IPS-18c (cell line): ENCODE results near the gene C4orf50.

ENCODE experiments used
- H3K4me3 ChIP-seq: 2 replicates; pipeline ENCODE4 v1.7.0; 2013; ENCODE audit warnings: low read depth, mild to moderate bottlenecking, low read length, moderate library complexity; ENCODE audit not compliant: insufficient read depth
- H3K9me3 ChIP-seq: one replicate; pipeline ENCODE4 v1.6.1; 2013; ENCODE audit warnings: mild to moderate bottlenecking, low read length, moderate library complexity; ENCODE audit not compliant: control insufficient read depth, insufficient read depth

Gene C4orf50

DNA sequence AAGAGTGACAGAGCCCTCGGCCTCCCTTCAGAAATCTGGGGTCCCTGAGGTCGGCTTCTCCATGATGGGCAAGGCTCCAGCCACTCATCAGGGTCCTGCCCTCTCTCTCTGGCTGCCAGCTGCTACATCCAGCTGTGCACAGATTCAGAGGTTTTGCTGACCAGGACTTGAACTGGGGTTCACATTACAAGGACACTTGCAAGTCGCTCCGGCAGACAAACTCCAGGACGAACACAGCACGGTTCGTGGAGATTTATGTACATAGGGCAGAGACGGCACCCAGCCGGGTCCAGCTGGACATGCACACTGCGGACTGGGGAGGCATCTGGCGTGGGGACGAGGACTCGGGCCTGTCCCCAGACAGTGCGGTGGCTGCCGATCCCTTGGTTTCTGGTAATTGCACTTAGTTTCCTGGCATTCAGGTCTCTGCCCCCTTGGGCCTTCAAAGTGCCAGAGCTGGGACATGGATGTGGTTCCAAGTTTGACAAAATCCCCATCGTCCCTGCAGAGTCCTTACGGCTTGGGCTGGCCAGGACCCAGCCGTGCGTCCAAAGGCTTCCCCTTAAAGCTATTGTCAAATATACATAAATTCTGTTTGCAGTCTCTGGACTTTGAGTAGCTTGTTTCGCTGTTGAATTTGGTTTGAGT lies 6.2 kb upstream of the C4orf50 start:
- Histone ChIP-seq H3K9me3 (no peaks in the 10 kb centered on the region), H3K4me3 (no peak overlapping the region)

DNA sequence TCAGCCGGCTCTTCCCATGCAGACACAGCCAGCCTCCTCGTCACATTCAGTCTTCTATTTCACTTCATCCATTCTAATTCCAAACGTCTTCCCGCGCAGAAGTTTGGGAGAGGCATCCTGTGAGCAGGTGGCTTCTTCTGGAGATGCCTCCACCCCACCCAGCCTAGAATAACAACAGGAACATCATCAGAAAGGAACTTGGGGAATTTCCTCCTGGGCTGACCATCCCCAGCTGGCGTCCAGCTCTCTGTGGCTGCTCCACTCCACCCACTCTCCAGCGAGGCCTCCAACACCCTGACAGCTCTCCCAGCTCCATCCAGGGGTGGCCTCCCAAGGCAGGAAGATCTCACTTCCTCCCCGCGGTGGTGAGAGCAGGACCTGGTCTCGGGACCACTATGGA lies 5.5 kb upstream of the C4orf50 start:
- H3K4me3 ChIP-seq, result no peak overlapping the region
- no peaks in the 10 kb centered on the region for H3K9me3 ChIP-seq

DNA sequence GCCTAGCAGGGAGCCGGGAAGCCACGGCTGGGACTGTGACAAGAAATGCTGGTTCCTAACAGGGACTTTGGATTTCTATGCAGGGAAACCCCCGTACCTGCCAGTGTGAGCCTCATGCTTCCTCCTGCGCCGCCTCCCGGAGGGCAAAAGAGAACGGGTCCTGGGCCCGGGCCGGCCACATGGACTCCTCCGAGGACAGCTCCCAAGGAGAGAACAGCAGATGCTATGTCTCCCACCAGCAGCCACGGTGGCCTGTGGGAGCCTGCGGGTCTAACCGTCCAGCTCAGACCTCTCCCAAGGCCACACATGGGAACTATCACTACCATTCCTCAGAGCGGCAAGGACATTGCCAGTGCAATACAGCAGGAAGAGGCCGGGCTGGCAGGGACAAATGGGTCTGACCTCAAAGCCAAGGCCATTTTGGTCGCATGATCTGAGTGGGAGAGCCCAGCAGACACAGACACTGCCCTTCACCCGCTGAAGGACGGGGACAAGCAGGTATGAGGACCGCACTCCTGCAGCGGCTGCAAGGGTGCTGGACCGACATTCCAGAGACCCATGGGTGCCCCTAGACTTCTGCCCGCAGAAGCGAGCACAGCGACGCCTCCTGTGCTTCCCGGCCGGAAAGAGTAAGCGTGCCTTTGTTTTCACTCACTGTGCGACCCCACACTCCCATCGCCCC lies 4.5 kb upstream of the C4orf50 start:
- H3K9me3 ChIP-seq, result no peaks in the 10 kb centered on the region
- no peak overlapping the region for H3K4me3 ChIP-seq

DNA sequence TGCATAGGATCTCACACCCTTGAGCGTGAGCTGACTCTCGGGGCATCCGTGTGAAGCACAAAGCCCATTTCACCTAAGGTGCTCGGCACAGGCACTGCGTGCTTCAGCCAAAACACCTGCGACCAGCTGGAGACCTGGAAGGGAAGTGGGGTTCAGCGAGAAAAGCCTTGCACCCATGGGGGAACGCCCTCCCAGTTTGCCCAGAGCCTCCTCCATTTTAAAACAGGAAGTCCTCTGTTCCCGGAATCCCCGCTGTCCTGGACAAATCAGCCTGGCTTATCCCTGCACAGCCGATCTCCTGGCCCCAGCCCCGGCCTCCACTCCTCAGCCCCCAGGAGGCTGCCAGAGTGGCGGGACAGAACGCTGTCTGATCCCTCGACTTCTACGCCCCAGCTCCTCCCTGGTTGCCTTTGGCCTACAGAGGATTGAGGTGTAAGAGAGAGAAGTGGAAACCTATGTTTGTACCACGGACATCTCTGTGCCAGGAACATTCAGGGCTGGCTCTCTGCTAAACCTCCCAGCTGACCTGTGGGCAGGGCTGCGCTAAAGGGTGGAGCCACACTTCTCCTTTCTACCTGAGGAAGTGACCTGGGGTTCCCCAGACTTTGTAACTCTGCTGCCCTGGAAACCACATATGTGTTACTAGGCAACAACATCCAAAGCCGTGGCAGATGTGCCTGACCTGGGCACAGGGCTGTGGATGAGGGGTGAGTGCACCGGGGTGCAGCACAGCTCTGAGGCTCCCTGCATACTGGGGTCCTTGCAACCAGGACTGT lies 3.8 kb upstream of the C4orf50 start:
- no peaks in the 10 kb centered on the region for H3K9me3 ChIP-seq
- no peak overlapping the region for H3K4me3 ChIP-seq

DNA sequence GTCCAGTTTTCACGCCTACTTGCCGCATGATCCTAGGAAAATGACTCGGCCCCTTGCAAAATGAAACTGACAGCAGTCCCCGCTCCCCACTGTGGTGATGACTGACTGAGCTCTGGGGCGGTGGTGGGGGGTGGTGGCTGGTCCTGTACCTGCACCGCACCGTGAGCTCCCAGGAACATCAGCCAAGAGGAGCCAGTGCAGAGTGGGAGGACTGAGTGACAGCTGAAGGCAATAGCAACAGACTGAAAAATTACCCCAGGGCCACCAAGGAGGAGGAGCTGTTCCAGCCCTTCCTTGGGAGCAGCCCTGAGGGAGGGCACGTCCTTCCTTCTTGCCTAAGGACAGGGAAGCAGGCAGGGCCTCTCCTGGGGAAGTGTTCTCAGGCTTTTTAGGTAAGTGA lies 2.4 kb upstream of the C4orf50 start:
- no peaks in the 10 kb centered on the region for H3K9me3 ChIP-seq
- H3K4me3 ChIP-seq, result no peak overlapping the region

DNA sequence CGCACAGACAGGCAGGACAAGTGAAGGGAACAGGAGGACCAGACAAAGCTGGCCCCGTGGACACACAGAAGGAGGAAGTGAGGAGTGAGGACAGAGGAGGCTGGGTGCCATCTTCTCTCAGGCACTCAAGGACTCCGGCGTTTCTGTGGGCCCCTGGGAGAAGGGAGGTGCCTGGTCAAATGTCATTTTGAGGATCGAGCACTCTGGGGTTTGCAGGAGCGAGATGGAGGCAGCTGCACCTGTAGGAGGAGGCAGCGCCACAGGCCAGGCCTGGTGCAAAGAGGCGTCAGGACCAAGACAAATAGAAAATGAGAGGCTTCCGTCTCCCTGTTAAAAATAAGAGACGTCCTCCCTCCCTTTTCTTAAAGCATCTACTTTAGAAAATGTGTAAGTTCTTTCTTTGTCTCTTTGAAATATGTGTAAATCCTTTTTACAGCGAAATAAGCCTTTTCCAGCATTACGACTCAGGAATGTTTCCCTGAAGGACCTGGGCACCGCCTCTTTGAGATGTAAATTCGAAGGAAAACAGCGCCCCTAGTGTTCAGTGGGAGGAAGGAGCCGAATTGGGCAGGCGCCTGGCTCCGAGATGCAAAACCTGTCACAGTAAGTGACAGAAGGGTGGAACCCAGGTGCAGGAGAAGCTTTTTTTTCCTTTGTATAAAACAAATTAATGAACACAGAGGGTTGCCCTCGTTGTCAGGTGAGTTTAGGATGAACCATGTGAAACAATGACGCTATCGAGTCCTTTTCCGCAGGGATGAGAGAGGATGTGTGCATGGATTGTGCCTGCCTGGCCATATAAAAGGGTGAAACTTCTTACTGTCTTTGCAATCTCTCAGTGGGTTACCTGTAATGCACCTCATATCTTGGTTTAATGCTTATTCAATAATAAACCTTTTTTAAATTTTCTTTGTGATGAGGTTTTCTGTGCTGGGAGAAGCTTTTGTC lies 1.4 kb upstream of the C4orf50 start:
- Histone ChIP-seq H3K4me3 (no peak overlapping the region), H3K9me3 (no peaks in the 10 kb centered on the region)

DNA sequence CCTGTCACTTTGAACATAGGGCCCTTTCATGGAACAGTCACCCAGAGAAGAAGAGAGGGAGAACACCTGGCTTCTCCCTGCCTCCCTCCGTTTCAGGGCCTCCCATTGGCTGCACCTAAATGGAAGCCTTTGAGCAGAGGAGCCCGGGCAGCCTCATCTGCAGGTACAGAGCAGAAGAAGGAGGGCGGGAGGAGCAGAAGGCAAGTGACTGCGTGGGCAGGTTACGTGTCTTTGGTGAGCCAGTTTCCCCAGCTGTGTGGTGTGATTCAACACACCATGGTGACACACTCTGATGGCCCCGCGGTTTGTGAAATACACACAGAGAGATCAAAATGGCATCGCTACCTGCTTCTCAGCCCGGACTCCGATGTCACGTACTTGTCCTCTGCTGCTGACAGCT lies 431 bp downstream of the C4orf50 start:
- H3K4me3 ChIP-seq, result no peak overlapping the region

DNA sequence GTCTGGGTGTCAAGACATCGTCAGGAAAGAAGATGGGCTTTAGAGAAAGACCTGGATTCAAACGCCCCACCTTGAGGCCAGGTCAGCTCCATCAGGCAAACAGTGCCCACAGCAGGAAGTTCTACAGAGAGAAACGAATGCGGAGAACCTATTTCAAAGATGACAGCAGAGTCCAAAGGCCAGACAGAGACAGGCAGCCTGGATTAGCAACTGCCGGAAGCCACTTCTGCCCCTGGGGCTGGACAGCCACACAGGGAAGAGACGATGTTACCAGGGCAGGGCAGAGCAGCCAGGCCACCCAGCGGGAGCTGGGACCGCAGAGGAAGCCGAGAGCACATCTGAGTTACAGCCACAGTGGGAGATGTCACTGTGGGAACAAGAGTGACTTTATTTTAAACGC lies 1.2 kb downstream of the C4orf50 start:
- Histone ChIP-seq H3K9me3 (no peaks in the 10 kb centered on the region), H3K4me3 (no peak overlapping the region)

More for the DNA sequence above, 431 bp downstream of the C4orf50 start:
- no peaks in the 10 kb centered on the region for H3K9me3 ChIP-seq

DNA sequence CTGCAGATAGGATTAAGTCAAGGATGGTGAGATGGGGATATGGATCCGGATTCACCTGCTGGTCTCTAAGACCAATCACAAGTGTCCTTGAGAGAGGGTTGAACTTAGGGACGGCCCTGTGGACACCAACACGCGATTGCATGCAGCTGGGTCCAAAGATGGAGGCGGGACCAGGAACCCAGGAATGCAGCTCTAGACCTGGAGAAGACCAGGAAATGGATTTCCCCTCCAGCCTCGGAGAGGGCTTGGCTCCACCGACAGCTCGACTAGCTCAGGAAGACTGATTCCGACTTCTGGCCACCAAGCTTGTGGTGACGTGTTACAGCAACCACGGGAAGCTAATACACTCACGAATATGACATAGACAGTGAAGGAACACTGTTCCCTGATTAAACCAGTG lies 4.7 kb downstream of the C4orf50 start:
- Histone ChIP-seq H3K4me3 (no peak overlapping the region), H3K9me3 (peaks cover 2% of the 10 kb centered on the region)

DNA sequence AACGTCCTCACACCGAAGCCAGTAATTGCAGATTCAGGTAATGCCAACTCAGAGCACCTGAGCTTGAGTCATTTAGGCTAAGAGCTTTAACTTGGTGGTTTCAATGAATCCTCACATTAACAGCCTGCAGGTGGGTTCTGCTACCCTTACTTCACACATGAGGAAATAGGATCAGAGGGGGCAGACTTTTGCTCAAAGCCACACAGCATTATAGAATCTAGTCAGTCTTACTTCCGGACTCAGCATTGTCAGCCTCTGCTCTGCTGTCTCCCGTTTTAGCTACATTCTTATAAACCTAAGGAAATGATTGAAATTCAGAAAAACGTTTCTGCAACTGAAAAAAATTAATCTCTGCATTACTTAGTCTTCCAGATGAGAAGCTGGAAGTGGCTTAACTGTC lies 6.0 kb downstream of the C4orf50 start:
- peaks cover 2% of the 10 kb centered on the region for H3K9me3 ChIP-seq
- H3K4me3 ChIP-seq, result no peak overlapping the region

DNA sequence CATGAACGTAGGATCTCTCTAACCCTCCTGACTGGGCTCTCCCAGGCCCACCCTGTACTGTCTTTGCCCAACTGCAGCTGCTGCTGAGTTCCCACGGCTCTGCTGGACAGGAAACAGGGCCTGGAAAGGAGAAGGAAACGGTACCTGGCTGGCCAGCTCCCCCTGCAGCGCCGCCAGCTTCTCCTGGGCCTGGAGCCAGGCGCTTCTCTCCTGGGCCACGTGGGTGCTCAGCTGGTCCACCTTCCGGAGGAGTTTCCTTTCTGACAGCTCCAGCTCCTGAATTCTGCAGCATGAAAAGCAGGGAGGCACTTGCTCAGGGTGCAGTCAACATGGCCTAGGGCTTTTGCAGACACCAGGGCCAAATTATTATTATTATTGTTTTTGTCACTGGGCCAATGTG lies 6.5 kb downstream of the C4orf50 start:
- H3K9me3 ChIP-seq, result peaks cover 2% of the 10 kb centered on the region
- no peak overlapping the region for H3K4me3 ChIP-seq

DNA sequence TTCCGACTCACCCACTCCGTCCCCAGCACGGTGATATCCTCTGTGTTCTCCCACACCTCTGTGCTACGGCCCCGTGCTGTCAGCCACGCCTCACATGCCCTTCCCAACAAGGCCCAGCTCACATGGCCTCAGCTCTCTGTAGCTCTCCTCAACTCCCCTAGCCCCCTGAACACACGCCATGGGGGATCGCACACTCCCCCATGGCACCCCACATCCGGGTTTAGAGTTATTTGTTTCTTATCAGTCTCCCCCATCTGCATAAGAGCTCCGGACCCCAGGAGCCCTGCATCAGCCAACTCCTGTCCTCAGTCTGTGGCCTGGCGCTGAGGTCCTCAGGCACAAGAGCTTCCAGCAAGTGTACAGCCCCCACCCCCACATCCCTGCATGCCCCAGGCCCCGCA lies 7.0 kb downstream of the C4orf50 start:
- H3K9me3 ChIP-seq, result peaks cover 2% of the 10 kb centered on the region
- H3K4me3 ChIP-seq, result no peak overlapping the region

DNA sequence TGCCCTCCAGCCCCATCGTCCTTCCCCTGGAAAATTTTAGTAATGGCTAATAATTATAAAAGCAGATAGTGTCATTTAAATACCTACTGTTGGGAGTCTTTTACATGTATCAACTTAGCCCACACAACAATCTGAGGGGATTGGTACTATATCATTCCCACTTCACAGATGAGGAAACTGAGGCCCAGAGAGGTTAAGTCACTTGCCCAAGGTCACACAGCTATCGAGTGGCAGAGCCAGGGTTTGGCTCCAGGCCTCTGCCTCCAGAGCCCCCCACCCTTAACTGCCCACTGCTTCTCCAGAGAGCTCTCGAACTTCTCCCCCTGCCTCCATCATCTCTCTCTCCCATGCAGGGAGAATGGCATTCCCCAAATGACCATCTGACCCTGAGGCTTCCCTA lies 7.4 kb downstream of the C4orf50 start:
- Histone ChIP-seq H3K4me3 (no peak overlapping the region), H3K9me3 (peaks cover 2% of the 10 kb centered on the region)

DNA sequence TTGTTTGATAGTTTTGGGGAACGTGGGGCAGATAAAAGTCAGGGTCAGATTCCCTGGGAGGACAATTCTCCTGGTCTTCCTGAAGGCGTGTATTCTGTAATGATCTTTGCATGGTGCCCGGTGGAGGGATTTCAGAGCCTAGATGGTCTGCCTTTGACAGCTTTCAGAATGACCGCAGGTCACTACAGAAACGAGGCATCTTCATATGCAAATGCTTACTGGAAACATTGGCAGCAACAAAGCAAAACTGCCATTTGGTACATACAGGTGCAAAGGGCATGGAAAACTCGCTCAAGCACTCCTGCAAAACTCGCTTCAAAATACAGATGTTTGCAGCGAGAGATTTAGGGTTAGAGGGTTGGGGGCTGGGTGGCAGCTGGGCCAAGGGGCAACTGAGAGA lies 8.8 kb downstream of the C4orf50 start:
- H3K4me3 ChIP-seq, result no peak overlapping the region
- peaks cover 2% of the 10 kb centered on the region for H3K9me3 ChIP-seq

DNA sequence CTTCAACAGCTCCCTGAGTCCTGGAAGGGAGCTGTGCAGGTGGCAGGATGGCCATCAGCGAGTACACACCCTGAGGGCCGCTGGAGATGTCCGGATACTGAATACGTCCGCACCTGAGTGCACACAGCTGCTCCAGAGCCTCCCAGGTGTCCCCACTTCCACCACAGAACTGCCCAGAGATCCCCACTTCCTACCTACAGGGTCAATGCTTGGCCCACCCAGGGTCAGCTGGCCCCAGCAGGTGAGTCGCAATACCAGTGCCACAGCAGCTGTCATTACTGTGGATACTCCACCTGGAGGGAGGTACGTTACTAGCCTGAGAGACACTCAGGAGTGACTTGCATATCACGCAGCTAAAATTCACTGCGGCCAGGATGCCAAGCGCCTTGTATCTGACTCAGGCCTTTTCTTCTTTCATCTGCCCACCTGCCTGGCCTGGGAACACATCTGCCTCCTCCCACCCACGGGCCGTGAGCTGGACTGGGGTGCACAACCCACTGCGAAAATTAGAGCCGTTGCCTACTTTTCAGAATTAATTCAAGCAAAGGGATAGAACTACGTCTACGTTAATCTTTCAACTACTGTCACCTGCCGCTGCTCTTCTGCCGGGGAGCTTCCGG lies 9.4 kb downstream of the C4orf50 start:
- Histone ChIP-seq H3K4me3 (no peak overlapping the region), H3K9me3 (peaks cover 2% of the 10 kb centered on the region)

DNA sequence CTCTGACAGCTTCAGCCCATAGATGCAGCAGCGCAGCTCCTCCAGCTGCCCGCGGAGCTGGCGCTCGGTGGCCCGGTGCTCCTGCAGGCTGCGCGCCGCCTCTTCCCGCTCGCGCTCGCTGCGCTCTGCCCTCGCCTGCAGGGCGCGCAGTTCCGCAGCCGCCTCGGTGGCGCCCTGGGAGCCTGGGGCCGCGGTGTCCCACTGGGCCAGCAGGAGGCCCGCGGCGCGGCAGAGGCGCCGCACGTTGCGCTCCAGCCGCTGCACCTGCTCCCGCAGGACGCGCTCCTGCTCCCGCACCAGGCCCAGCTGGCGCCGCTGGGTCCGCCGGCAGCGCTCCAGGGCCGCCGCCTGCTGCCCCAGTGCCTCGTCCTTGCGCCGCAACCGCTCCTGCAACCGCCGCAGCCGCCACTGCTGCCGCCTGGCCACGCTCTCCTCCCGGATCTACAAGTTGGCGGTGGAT lies 10.1 kb downstream of the C4orf50 start:
- peaks cover 2% of the 10 kb centered on the region for H3K9me3 ChIP-seq
- no peak overlapping the region; the same call in 1 of the 2 replicates for H3K4me3 ChIP-seq

DNA sequence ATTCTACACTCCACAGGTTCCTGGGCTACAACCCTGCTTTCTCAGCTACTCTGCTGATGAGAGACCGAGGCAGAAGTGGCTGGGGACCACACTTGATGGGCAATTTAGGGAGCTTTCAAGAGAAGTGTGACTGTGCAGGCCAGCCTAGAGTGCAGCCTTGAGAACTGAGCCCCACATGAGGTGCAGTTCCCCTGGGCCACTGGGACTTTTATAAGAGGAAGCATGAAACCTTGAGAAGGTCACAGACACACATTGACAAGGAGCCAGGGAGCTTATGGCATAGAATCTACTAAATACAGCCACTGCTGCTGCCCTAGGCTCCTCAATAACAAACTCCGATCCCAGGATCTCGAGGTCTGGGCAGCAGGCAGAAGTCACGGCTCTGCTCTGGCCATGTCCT lies 13.1 kb downstream of the C4orf50 start:
- Histone ChIP-seq H3K9me3 (no peaks in the 10 kb centered on the region), H3K4me3 (no peak overlapping the region)
